Stimulated activated CD4-positive, alpha-beta T cell treated with anti-CD3 and anti-CD28 coated beads, Interleukin-12 subunit alpha, Interleukin-12 subunit beta, amount 100 ng/mL, for 48 hours (primary cell): ENCODE data around the gene C5orf58.

ENCODE experiments used
- DNase-seq, 3 donors: peaks; one replicate each; pipeline ENCODE4 v3.0.0-alpha.2; 2020; ENCODE audit warnings: low read depth in 2 of 3, low spot score in 1 of 3

The C5orf58 gene

GRCh38 chr5:170252720-170253350 is 20.1 kb downstream of the C5orf58 start:
- no peak for DNase-seq

DNA sequence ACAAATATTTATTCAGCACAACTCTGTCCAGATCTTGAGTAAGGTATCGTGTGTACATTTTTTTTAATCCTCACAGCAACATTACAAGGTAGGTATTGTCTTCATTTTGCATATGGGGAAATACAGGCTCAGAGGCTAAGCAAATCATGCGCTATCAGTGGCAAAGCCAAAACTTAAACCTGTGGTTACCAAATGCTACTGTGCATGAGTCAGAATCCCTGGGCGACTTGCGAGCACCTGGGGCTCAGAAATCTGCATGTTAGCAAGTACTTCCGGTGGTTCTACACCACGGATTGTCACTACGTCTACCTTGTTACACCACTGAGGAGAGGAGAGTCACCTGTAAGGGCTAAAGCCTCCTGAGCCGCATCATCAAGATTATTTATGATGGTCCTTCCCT is 21.3 kb downstream of the C5orf58 start:
- DNase-seq: peak in 2 of 3 donors; percentile 48 to 61

DNA sequence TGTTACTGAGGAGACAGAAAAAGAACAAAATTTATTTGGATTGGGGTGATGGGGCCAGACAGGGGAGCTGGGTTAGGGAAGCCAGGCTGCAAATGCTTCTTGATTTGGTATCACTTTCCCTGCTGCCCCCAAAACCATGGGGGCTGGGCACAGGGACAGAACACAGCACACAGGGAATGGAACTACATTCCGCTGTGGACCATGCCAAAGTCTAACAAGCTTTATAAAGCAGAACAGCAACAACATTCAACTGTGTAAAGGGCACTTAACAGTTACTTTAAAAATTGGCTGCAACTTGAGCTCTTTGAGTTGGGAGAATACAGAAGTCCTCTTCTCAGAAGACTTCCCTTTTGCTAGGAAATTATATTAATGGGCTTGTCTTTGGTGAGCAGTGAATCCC is 23.8 kb downstream of the C5orf58 start:
- no peak for DNase-seq

GRCh38 chr5:170257370-170257769 is 24.6 kb downstream of the C5orf58 start:
- DNase-seq: no peak

DNA sequence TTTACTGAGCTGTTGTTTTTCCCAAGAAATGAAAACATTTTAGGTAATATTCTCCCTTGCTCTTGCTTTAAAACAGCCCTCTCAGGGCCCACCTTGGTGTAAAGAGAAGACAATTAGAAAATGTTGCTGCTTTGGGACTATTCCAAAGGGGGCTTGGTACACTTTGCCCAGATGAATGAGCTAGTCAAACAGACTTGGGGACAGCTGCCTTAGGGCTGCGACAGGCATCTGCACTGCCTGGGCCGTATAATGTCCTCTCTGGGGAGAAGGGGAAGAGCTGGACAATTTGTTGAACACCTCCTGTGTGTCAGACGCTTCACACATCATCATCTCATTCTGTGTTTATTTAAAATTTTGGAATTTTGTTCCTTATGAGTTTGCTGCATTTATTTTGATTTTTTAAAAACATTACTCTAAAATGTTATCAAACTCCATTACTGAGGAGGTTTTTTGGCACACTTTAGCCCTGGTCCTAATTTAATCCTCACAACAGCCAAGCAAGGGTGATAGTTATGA is 28.8 kb downstream of the C5orf58 start:
- DNase-seq: no peak

DNA sequence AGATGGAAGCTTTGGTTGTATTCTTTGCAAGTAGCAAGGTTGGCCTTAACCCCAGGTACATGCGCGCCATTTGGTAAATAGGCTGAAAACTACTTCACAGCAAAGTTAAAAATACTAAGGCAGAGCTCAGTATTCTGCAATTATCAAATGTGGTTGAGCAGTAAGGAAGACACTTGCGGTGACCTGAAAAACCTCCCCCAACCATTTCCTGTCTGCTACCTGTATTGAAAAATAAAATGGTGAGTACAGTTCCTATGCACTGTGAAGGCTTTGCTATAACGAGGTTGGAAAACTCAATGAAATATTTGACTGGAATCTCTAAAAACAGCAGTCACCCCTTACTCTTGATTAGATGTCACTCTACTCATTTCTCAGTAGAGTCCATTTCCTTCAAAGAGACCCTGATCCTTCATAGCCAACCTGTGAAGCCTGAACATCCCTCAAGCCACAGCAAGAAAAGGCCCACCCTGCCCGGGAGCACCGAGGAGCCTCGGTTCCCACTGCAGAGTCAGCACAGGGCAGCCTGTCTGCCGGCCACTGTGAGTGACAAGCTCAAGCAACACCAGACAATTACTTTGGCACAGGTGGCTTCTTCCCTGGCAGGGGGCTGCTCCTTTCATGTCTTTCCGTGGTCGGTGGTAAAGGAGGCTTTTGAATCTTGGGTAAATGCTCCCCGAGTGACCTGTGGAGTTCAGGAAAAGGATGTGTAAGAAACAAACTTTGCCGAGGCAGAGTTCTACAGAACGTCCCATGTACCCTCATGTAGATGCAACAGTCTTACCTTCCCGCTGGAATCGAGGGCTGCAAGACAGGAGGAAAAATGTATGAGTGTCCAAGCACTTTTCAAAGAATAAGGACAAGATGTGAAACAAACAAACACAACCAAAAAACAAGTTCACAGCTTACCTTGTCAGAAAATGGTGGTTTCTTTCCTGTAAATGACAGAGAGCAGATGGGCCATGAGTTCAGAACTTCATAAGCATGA is 29.6 kb downstream of the C5orf58 start:
- no peak for DNase-seq

DNA sequence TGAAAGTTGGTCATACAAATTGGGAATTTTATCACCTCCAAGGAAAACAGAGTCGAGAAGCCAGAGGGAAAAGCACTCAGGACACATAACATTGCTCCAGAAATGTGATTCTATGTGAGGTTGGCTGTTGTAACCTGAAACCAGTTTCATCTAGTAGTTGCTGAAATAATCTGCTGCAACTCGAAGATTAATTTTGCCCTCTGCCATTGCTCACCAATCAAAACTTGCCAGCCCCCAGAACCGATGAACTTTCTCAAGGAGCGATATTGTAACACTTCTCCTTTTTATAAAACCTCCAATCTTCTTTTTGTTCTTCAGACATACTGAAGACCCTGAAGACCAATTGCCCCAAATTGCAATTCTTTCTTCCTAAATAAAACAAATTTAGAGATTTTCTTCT is 31.1 kb downstream of the C5orf58 start:
- no peak for DNase-seq

- DNase-seq: no peak
These were observed 32.7 kb downstream of the C5orf58 start for GRCh38 chr5:170265522-170265921.

- no peak for DNase-seq
These were observed 34.0 kb downstream of the C5orf58 start for GRCh38 chr5:170266570-170267381.

- DNase-seq: peak; percentile 66 to 78 (median 76)
These were observed 34.8 kb downstream of the C5orf58 start for GRCh38 chr5:170267431-170268152.

DNA sequence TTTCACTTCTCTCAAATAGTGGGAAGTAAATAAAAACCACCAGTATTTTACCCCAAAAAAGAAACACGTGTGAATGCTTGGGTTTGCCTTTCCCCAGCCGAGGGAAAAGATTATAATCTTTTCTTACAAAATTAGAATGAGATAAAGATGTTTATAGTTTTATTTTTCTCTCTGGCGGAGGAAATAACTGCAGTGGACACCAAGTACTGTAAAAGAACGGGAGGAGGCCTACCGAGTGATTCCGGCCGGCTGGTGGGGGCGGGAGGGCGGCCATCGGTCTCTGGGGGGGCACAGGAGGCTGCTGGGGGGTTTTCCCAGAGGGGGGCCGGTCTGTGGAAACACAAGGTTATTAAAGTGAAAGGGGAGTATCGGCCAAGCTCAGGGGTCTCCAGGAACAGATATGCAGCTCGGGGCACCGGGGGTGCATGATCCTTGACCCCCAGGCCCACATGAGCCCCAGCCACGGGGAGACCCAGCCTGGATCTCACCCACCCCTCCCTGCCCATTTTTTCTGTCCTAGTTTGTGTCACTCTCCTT is 35.4 kb downstream of the C5orf58 start:
- no peak for DNase-seq

DNA sequence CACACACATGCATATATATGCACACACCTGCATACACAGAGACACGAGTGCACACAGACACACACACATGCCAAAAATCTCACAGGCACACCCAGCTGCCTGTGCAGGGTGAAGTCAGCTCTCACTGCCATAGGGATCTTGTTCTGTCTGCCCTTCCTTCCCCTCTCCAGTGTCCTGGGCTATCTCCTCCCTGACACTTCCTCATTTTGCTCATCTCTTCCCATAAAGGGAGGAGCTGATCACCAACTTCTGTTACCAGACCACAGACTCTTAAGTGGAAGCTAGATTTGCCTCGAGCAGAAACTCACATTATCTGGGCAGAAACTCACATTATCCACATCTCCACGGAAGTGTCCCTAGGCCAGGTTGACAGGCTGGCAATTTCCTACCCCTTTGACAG is 36.1 kb downstream of the C5orf58 start:
- no peak for DNase-seq

- DNase-seq: peak; percentile 49 to 57 (median 54)
These were observed 36.8 kb downstream of the C5orf58 start for GRCh38 chr5:170269579-170269978.

- DNase-seq: no peak
These were observed 37.7 kb downstream of the C5orf58 start for GRCh38 chr5:170270293-170271069.

- peak in 1 of 3 donors; percentile 46 for DNase-seq
These were observed 41.4 kb downstream of the C5orf58 start for GRCh38 chr5:170273968-170274710.

GRCh38 chr5:170275376-170275994 is 42.7 kb downstream of the C5orf58 start:
- no peak for DNase-seq

- no peak for DNase-seq
These were observed 43.4 kb downstream of the C5orf58 start for GRCh38 chr5:170276140-170276539.

GRCh38 chr5:170277867-170278281 is 45.1 kb downstream of the C5orf58 start:
- no peak for DNase-seq
